GM19240 (cell line): ENCODE data around the gene PITPNM3.

Experiments used
- DNase-seq: peaks from one replicate; pipeline ENCODE4 v3.0.0; 2011; ENCODE audit warnings: low spot score; ENCODE audit not compliant: insufficient read length

PITPNM3 gene

DNA sequence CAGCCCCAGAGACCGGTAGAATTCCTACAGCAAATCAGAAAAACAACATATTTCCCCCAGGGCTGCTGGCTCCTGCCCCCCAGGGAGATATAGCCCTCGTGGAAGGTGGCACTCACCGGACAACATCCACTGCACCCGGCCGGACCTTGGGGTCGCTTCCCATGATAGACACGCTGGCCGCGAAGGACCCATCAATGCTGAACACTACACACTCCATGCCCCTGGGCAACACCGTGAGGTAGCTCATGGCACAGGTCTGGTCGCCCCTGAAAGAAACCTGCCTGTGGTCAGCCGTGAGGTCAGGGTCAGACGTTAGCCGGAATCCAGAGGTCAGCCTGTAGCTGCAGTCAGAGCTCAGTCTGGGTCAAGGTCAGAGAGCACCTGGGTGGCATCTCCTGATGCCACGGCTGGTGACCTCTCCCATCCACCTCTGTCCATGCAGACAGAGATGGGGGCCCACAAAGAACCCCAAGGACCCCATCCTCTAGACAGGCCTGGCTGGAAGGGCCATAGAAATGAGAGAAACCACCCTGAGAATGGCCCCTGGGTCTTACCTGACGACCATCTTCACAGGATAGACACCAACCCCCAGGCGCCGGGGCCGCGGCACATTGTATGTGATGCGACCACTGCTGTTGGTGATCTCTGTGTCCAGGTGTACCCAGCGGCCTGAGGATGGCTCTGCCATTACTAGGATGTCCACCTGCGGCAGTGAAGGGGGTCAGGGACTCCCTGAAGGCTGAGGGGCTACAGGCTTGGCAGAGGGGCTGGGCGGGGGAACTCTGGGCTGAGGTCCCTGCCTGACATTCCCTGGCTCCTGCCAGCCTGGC is 92.5 kb downstream of the PITPNM3 start:
- DNase-seq, result no peak

DNA sequence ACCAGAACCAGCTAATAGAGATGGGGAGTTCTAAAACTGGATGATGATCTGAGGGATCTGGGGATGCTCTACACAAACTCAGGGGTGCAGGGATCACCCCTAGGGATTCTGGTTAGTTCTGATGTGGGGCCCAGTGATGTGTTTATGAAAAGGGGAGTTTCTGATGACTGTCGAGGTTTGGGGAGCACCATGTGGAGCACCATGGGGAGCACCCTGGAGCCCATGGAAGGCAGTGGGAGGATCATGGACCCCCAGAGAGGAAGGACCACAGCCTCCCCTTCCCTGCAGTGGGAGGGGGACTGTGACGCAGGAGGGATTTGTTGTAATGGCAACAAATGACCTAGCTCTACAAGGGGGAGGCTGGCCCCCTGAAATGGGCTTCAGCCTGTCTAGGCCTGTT is 93.7 kb downstream of the PITPNM3 start:
- no peak for DNase-seq

DNA sequence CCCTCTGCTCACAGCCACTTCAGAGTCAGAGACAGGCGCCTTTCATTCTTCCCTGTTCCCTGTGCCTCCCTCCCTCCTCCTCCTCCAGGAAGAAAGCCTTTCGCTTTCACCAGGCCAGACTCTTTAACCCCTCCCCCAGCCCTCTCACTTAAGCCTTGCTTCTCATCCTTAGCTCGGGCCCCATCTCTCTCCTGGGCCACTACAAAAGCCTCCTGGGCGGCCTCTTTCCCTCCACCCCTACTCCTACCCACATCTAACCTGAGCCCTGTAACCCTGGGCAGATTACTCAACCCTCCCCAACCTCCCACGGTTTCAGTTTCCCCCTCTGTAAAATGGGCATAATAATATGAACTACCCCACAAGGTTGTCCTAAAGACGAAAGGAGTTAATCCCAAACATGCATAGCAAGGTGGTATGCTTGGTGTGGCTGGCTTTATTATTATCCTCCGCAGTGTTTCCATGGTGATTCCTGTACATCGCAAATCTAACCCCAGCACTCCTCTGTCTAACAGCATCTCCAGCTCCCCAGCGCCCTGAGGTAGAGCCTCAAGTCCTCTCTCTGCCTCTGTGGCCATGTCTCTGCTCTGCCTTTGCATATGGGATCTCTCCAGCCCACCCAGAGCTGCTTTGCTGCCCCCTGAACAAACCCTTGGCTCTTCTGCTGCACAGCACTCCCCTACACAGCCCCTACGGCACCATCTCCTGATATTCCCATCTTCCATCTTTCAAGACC is 94.4 kb downstream of the PITPNM3 start:
- DNase-seq, result no peak

DNA sequence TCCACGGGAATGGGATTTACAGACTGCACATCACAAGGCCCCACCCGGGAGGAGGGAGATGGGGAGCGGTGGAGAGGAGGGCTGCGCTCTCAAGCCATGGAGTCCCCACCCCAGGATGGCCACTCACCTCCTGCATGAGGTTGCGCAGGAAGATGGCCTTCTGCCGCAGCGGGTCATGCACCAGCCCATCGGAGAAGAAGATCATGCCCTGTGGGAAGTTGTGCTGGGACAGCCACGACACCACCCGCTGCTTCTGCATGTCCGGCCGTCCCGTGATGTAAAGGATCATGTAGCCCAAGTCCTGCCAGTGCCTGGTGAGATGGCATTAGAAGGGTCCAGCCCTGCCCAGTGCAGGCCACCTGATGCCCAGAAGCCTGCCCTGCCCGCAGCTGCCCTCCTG is 95.1 kb downstream of the PITPNM3 start:
- no peak for DNase-seq

DNA sequence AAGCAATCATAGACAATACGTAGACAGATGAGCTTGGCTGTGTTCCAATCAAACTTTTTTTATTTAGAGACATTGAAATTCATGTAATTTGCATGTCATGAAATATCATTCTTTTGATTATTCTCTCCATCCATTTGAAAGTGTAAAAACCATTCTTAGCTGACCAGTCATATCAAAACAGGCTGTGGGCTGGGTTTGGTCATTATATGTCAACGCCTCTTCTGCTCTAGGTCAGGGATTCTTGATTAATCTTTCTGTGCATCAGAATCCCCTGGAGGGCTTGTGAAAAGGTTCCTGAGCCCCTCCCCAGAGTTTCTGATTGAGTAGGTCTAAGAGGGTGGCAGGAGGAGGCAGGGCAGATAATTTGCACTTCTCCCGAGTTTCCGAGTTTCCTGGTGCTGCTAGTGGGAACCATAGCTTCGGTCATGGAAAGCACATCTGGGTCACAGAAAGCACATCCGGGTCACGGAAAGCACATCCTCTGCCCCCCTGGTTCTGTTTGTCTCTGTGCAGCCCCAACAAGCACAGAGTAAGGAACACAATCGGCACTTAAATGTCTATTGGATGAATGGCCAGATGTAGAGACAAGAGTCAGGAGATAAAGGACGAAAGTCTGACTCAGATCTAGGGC is 95.7 kb downstream of the PITPNM3 start:
- DNase-seq, result no peak

DNA sequence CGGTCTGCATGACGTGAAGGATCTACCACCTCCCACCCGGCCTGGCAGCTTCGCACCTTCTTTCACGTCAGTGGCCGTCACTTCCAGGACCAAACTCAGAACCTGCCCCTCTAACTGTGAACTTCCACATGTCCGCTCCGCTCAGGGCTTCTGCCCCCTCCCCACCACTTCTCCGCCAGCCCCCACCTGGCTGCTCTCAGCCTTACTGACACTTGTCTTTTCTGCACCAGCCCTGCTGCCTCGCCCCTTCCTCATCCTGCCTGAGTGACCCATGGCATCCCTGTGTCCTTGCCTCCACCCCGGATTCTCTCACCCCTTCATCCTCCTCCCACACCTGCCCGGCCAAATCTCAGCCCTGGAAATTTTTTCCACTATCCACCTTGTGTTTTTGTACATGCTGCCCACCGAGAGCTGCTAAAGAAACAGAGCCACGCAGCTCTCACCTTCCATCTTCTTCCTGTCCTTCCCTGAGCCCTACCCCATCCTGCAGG is 97.8 kb downstream of the PITPNM3 start:
- no peak for DNase-seq

DNA sequence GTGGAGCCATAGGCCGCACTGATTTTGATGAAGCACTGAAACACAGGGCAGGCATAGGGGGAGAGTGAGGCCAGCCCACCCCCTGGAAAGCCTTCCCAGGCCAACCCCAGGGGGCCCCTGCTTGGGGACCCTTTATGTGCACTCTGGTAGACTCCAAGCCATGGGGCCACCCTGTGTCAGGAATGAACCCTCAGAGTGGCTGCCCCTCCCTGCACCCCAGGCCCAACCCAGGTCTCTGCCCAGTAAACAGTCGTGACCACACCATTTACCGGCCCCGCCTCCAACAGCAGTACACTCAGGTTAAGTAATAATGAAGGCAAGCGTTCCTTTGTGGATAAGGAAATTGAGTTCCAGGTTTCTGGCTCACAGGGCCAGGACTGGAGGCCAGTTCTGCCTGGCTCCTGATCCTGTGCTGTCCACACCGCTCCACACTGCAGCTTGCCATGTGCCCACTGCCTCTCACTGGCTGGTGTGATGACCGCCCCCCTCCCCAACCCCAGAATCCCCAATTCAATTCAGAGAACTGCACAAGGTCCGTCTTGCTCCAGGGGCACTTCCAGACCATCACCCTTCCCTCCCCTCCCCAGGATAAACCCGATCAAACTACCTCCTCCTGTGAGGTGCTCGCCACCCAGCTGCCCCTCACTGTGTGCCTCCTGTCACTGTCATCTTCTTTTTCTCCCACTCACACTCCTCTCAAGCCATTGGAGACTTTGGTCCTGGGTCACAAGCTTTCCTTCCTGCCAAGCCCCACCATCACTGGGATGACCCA is 98.5 kb downstream of the PITPNM3 start:
- no peak for DNase-seq

DNA sequence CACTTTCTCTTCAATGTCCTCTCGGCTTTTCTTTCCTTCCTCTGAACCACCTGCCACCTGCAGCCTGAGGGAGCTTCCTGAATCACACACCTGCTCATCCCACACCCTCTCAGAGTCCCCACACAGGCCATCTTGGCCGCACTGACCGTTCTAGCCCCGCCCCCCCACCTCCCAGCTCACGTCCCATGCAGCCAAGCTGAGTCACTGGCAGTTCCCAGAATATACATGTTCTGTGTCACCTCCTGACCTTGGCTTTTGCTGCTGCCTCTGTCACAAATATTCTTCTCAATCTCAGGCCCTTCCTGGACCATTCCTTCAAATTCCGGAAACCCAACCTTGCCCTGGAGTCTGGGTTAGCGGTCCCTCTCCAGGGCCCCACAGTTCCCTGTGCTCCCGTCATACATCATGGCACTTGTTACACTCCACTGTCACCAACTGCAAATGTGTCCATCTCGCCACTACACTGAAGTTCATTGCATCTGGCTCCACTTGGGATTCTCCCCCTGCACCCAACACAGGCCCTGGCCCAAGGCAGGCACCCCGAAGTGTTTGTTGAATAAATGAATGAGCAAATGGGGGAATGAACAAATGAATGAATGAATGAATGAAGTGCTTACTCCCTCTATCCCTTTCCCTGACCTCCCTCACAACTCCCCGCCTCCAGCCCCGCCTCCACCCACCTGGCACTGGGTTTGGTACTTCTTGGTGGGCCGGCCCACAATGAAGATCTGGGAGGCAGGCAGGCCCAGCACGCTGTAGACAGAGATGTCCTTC is 99.3 kb downstream of the PITPNM3 start:
- no peak for DNase-seq

DNA sequence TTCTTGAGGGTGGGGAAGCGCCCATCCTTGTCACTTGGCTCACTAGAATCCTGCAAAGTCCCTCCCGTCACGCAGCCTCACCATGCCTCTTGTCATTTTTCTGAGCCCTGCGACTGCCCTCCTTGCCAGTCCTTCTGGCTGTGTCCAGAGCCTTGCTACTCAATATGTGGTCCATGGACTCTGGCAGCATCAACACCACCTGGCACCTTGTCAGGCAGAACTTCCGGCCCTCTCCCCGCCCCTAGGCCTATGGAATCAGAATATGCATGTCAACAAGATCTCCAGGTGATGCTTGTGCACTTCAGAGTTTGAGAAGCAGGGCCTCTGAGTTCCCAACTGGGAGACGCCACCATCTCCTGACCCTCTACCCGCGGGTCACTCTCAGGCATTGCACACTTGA is 100.0 kb downstream of the PITPNM3 start:
- no peak for DNase-seq

DNA sequence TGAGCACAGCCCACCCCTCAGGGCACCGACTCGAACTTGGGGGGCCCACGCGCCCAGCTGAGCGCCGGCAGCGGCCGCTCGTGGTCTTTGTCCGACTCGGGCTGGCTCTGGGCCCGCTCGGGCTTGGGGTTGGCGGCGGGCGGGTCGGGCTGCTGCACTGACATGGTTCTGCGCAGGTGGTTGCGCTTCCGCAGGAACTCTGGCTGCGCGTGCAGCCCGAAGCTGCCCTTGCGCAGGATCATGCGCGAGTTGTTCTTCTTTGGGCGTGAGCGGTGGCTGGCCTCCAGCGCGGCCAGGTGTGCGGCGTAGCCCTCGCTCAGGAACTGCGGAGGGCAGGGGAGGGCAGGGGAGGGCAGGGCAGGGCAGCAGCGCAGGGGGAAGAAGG is 101.0 kb downstream of the PITPNM3 start:
- DNase-seq, result no peak

DNA sequence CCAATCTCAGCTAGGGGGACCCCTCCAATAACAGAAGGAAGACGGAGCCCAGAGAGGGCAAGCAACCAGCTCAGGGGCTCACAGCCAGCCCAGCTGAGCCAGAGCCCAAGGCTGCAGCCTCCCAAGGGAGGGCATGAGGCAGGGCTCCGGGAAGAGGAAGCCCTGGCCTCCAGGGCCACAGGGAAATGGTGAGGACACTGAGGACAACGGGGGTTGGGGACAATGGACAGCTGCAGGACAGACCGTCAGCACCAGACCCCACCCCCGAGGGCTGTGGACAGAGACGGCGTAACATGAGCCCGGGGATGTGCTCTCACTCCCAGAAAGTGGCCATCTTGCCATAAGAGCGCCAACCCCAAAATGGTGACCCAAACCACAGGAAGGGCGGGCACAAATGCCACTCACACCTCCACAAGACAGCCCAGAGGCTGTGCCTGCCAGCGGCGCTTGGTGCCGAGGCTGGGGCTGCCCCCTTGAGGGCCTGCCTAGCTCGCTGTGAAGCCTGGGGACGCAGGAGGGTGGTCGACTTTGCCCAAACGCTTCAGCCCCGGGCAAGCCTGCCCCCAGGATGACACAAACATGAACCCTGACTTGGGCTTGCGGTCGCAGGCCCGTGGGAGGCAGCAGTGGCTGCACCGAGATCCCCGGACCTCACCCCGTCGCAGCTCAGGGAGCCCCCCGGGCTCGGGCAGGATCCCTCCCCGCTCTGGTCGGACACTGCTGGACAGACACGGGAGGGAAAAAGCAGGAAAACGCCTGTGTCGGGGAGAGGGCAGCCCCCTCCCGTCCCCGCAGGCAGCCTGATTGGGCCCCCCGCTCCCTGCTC is 101.6 kb downstream of the PITPNM3 start:
- DNase-seq, result no peak

DNA sequence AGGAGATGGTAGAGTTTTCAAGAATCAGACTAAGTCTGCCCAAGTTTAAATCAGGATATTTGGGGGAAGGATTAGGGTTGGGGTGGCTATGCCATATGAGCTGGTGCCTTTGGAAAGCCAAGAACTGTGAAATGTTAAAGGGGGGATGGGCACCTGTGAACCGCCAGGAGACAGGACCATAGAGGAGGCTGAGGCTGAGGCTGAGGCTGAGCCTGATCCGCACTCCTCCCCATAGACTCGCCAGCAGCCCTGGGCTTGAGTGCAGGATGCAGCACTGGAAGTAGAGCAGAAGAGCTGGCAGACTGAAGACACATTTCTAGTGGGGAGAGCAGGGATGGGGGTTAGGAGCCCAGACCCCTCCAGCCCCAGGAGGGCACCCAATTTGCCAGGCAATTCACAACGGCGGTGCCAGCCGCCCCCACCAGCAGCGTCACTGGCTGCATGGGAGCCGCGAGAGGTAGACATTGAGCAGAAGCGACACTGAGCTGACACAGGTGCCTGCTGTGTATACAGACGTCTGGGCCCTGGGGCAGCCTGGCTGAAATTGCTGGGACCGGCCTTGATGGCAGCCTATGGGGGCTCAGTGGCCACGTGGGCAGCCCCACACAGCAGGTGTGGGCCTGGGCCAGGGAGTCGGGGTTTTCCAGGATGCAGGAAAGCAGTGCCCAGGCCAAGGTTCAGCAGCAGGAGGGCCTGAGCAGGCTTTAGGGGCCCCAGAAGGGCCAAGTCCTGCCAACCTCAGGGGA is 102.9 kb downstream of the PITPNM3 start:
- DNase-seq, result no peak

DNA sequence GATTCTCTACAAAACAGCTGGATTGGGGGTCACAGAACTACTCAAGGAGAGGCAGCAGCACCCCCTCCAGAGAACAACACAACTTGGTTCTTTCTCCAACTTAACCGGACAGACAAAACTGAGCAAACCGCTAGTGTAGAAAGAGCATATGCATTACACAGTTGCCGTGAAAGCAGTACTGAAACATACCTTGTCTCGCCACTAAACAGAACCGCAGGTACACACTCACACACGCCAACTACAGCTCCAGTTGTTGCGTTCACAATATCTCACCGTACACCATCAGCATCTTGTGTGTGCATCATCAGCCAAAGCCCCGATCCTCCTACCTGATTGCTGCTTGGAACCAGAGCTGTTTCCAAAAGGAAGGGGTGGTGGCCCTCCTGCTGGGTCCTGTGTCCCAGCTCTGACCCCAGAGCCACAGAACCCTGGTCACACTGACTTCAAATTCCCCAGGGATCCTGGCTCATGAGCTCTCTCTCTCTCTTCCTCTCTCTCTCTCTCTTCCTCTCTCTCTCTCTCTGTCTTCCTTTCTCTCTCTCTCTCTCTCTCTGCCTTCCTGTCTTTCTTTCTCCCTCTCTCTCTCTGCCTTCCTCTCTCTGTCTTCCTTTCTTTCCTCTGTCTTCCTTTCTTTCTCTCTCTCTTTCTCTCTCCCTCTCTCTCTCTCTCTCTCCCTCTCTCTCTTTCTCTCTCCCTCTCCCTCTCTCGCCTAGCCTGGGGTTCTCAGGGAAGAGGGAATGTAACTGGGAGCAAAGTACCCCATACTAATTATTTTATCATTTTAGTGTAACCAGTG is 103.7 kb downstream of the PITPNM3 start:
- DNase-seq, result no peak

DNA sequence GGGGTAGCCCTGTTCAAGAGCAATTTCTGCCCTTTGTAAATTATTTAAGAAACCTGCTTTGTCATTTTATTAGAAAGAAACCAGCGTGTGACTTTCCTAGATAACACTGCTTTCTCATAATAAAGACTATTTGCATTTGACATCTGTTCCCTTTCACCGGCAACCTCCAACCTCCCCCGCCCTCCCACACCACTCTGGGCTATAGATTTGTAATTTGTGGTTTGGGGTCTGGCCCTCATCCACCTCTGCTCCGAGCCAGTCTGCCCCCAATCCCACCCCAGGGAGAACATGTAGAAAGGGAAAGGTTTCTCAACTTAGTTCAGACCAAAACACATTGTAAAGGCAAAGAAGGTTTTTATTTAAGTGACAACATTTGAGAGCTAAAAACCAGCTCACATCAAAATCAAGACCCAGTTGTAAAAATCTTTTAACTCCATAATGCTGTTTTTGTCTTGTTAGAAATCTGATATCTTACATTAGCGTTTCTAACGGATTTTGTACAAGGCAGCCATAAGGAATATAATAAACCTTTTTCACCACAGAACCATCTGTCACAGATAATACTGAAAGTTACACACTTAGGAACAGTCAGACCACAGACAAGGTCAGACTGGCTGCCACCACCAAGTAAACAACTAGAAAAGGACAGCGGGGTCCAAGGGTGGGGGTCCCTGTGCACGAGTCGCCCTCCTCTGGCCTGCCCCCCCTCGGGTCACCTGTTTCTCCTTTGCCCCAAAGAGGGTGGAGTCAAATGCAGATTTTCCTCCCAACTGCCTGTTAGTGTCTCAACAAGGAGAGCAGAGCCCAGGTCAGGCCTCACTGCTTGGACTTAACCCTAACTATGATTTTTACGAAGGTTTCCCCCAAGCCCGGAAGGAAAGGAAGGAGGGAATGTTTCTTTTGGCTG is 105.2 kb downstream of the PITPNM3 start:
- no peak for DNase-seq

DNA sequence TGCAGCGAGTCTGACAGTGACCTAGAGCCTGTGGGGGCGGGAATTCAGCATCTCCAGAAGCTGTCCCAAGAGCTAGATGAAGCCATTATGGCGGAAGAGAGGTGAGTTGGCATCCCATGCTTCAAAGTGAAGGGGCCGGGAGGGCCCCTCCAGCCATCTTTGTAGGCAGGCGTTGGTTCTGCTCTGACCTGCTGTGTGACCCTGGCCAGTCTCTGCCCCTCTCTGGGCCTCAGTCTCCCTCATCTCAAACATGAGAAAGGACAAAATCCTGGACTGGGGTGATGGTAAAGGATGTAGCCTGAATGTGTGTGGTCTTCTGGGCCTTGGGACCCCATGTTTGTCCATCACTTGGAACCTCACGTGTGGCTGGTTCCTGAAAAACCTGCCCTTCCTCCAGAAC is 107.0 kb downstream of the PITPNM3 start:
- no peak for DNase-seq

DNA sequence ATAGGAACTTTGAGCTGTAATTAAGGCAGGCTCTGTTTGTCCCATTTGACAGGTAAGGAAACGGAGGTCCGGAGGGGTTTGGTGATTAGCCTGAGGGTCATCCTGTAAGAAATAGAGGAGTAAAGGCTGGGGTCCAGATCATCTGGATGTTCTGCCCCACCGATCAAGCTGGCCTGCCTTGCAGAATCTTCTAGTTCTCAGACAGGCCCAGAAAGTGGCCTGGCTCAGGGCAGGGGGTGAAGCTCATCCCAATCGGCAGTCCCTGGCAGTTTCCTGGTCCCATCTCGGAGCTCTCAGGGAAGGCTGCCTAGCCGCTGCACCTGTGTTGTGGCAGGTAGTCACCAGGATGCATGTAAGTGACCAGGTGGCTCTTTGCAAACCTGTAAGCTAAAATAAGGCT is 107.9 kb downstream of the PITPNM3 start:
- no peak for DNase-seq

DNA sequence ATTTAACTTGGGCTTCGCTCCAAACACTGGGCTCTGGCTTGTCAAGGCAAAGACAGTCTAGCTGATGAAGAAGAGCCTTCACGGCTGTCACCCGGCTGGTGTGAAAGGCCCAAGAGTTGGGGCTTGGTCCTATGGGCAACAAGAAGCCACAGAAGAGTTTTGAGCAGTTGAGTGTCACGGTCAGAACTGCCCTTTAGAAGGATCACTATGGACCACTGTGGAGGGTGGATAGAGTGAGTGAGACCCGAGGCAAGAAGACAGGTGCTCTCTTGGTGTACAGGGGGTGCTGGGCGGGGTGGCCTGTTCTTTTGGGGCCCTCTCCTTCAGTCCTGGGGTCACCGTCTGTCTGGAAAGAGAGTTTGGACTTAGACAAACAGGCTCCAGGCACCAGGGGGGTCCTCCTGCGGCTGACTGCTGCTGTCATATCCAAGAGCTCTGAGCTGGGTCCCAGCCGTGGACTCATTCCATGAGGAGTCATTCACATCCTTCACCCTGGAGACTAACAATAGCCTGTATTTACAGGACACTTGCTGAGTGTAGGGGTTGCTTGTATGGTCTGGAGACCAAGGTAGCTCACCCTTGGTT is 109.7 kb downstream of the PITPNM3 start:
- no peak for DNase-seq
